ENCODE data around the gene TOM1L2. TPM values are rescaled to one million over a fixed set of nuclear protein-coding genes. Genes with fewer than 3 reads are reported as not detected.

Gene TOM1L2
- total RNA-seq, 1 donor from 2014 or later, result 18.3 TPM

- H3K36me3 Mint-ChIP-seq (ENCODE audit: low read depth), result peaks cover 3% of the 10 kb centered on the region
- H3K4me1 Mint-ChIP-seq, result peaks cover 35% of the 10 kb centered on the region
- no peak for TF ChIP-seq CTCF (IDR thresholded peaks at IDR 0.05)
- H3K4me3 Mint-ChIP-seq, result no peak overlapping the region
- intact Hi-C loops (cut with micrococcal nuclease), result no loop called here
- H3K27ac Mint-ChIP-seq, result no peak overlapping the region
- ChIA-PET POLR2A (no interaction called here), CTCF (interaction anchor here (1.6 kb wide), 1 partner anchor 13 kb away, joined by 4 read pairs; no protein-coding TSS in a partner anchor)
- H3K27me3 Mint-ChIP-seq, result no peaks in the 10 kb centered on the region
- ATAC-seq (ENCODE audit: low read depth), result no peak
- DNase-seq, result no peak
- H3K9me3 Mint-ChIP-seq, result no peaks in the 10 kb centered on the region
Observed at GRCh38 chr17:17846645-17847044, 125.6 kb downstream of the TOM1L2 start.

DNA sequence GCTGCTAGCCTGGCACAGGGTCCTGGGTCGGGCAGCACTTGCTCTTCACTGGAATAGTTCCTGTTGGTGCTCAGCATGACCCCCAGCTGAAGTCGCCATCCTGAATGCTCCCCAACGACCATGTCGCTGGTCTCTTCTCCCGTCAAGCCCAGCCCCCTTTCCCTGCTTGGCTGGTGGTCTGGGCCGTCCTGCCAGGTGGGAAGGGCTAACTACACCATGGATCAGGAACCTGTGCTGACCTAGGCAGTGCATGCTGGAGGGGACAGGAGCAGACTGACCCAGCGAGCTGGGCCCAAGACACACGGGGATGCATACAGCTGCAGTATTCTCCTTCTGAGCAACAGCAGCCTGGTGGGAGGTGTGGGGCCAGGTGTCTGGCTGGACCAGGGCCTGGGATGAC is 126.2 kb downstream of the TOM1L2 start:
- TF ChIP-seq CTCF (IDR thresholded peaks at IDR 0.05), result no peak
- no peak overlapping the region for H3K4me3 Mint-ChIP-seq
- CTCF ChIA-PET, result interaction anchor here (0.9 to 1.6 kb wide), 3 partner anchors 11 to 30 kb away, joined by 3 to 4 read pairs (median 3); no protein-coding TSS in a partner anchor
- peaks cover 31% of the 10 kb centered on the region for H3K4me1 Mint-ChIP-seq
- ATAC-seq (ENCODE audit: low read depth), result no peak
- POLR2A ChIA-PET, result interaction anchor here (0.7 kb wide), 1 partner anchor 10 kb away, joined by 4 read pairs; no protein-coding TSS in a partner anchor
- H3K27ac Mint-ChIP-seq, result no peak overlapping the region
- no peaks in the 10 kb centered on the region for H3K27me3 Mint-ChIP-seq
- peaks cover 3% of the 10 kb centered on the region for H3K36me3 Mint-ChIP-seq (ENCODE audit: low read depth)
- no peaks in the 10 kb centered on the region for H3K9me3 Mint-ChIP-seq
- intact Hi-C loops (cut with micrococcal nuclease), result no loop called here
- DNase-seq, result no peak

GRCh38 chr17:17845046-17845775 is 127.0 kb downstream of the TOM1L2 start:
- DNase-seq (no peak), ATAC-seq (ENCODE audit: low read depth) (no peak)
- H3K36me3 Mint-ChIP-seq (ENCODE audit: low read depth), result peaks cover 3% of the 10 kb centered on the region
- ChIA-PET CTCF (interaction anchor here (0.9 to 1.6 kb wide), 3 partner anchors 12 to 30 kb away, joined by 3 to 4 read pairs (median 3); no protein-coding TSS in a partner anchor), POLR2A (no interaction called here)
- intact Hi-C loops (cut with micrococcal nuclease), result no loop called here
- H3K9me3 Mint-ChIP-seq, result no peaks in the 10 kb centered on the region
- no peaks in the 10 kb centered on the region for H3K27me3 Mint-ChIP-seq
- peaks cover 28% of the 10 kb centered on the region for H3K4me1 Mint-ChIP-seq
- H3K4me3 Mint-ChIP-seq, result no peak overlapping the region
- H3K27ac Mint-ChIP-seq, result no peak overlapping the region
- no peak for TF ChIP-seq CTCF (IDR thresholded peaks at IDR 0.05)

DNA sequence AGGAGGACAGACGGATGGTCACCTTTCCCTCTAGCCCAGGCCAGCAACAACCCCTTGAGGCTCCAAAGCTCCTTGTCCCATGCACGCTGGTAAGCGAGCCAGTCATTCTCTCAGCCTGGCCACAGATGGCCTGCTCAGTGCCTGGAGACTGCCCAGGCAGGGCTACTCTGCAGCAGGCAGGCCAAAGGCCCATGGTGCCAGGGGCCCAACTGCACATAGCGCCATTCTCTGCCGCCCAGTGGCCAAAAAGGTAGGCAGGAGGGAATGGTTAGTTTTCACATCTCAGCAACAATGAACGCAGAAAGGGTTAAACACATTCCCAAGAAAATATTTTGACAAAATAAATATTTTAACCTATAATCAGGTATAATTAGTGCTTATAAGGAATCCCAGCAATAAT is 127.7 kb downstream of the TOM1L2 start:
- DNase-seq (no peak), ATAC-seq (ENCODE audit: low read depth) (no peak)
- Mint-ChIP-seq H3K4me1 (peaks cover 25% of the 10 kb centered on the region), H3K9me3 (no peaks in the 10 kb centered on the region), H3K27ac (no peak overlapping the region), H3K36me3 (ENCODE audit: low read depth) (peaks cover 3% of the 10 kb centered on the region), H3K4me3 (no peak overlapping the region), H3K27me3 (no peaks in the 10 kb centered on the region)
- intact Hi-C loops (cut with micrococcal nuclease), result no loop called here
- CTCF ChIA-PET, result no interaction called here
- TF ChIP-seq CTCF (IDR thresholded peaks at IDR 0.05), result no peak
- POLR2A ChIA-PET, result no interaction called here

DNA sequence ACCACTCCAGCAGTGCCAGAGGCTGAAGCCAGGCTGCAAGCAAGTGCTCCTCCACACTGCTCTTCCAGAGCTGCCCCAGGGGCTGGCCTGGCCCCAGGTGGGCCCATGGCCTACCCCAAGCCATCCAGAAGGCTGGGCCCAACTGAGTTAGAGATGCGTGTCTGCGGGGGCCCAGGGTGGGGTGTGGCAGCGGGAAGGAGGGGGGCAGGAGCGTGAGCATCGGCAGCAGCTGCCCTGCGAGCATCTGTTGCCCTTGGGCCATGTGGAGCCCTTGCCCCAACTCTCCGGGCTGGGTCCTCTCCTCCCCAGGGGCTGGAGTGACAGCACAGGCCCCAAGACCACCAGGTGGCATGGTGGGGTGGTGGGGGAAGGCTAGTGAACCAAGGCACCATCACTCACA is 128.1 kb downstream of the TOM1L2 start:
- Mint-ChIP-seq H3K4me1 (peaks cover 25% of the 10 kb centered on the region), H3K27me3 (no peaks in the 10 kb centered on the region), H3K36me3 (ENCODE audit: low read depth) (peaks cover 3% of the 10 kb centered on the region), H3K9me3 (no peaks in the 10 kb centered on the region), H3K27ac (no peak overlapping the region), H3K4me3 (no peak overlapping the region)
- ATAC-seq (ENCODE audit: low read depth) (no peak), DNase-seq (no peak)
- TF ChIP-seq CTCF (IDR thresholded peaks at IDR 0.05), result no peak
- ChIA-PET CTCF (no interaction called here), POLR2A (no interaction called here)
- intact Hi-C loops (cut with micrococcal nuclease), result no loop called here

Data from activated B cell treated with CpG ODN at 0.5 μM for 24 hours (primary cell).